K562 (cell line): Measurements from ENCODE around the gene MXRA7. TPM values are rescaled to one million over a fixed set of nuclear protein-coding genes. Genes with fewer than 3 reads are reported as not detected.

Experiments used
- ATAC-seq: fragments of 200-7000 bp; cut with Tn5 transposase; 3 replicates; pipeline ENCODE4 v1.9.1; 2020; ENCODE audit warnings: moderate library complexity
- BruUV-seq: library from RNA; stranded (reverse); fragments of 400-500 nt; replicated peaks from 2 replicates; lab custom pipeline; 2021; lab: Mats Ljungman, UMichigan
- CTCF ChIA-PET: fragments of 300-600 bp; formaldehyde crosslinking; extraction: SDS; loops from one replicate; lab custom pipeline; 2021; ENCODE audit warnings: low intra/inter-chr PET ratio; lab: Yijun Ruan, JAX
- POLR2A ChIA-PET: fragments of 300-600, 350-650 bp; sonication (Branson Sonifier 250); formaldehyde crosslinking; extraction: SDS; loops from one replicate; lab custom pipeline; 2021; ENCODE audit warnings: antibody characterized with exemption, inconsistent platforms; lab: Yijun Ruan, JAX
- DNase-seq, 4 experiments: peaks; one replicate each; pipeline versions ENCODE4 v3.0.0 to v3.0.0-alpha.2; 2011 to 2018; ENCODE audit warnings: low spot score in 3 of 4, mixed read lengths in 3 of 4; ENCODE audit errors: extremely low read depth in 1 of 4
- FAIRE-seq: peaks from 2 replicates; lab custom pipeline; 2011; peaks lifted over from hg19 to GRCh38; lab: Jason Lieb, UNC
- H2AFZ ChIP-seq: 2 replicates; pipeline ENCODE4 v1.6.0; 2011; ENCODE audit warnings: low read depth, low read length, control low read depth, inconsistent platforms
- H3K27ac ChIP-seq: fragments of 200-600 bp; 3 replicates; pipeline ENCODE4 v1.8.0; 2011; ENCODE audit warnings: low read depth, mild to moderate bottlenecking, control low read depth, inconsistent platforms, low read length, moderate library complexity, mixed read lengths; ENCODE audit errors: extremely low read depth
- H3K27me3 ChIP-seq, 2 experiments: fragments of 300-600 bp in 1 of 2; 2 replicates in 1 of 2; 3 replicates in 1 of 2; pipeline versions ENCODE4 v1.6.0 to v1.8.0; 2011; ENCODE audit warnings: inconsistent platforms in 2 of 2, low read length in 2 of 2, mild to moderate bottlenecking in 1 of 2, mixed read lengths in 1 of 2, moderate library complexity in 1 of 2; ENCODE audit not compliant: control insufficient read depth in 2 of 2, insufficient read depth in 2 of 2
- H3K36me3 ChIP-seq: fragments of 300-600 bp; 3 replicates; pipeline ENCODE4 v1.8.0; 2011; ENCODE audit warnings: mild to moderate bottlenecking, low read length, inconsistent platforms; ENCODE audit not compliant: control insufficient read depth, insufficient read depth
- H3K4me1 ChIP-seq, 2 experiments: fragments of 200-600 bp in 1 of 2; replicated peaks in 1 of 2; 2 replicates in 1 of 2; 3 replicates in 1 of 2; pipeline versions ENCODE4 v1.5.1 to v1.8.0; 2011; ENCODE audit warnings: inconsistent platforms in 2 of 2, low read length in 2 of 2, mild to moderate bottlenecking in 1 of 2, mixed read lengths in 1 of 2, moderate library complexity in 1 of 2; ENCODE audit not compliant: control insufficient read depth in 2 of 2, insufficient read depth in 2 of 2
- H3K4me2 ChIP-seq: 2 replicates; pipeline ENCODE4 v1.6.1; 2011; ENCODE audit warnings: low read length, control low read depth, inconsistent platforms, mixed read lengths; ENCODE audit not compliant: insufficient read depth
- H3K4me3 ChIP-seq: fragments of 200-600 bp; sonication (generic), shearing (Covaris generic); 2 replicates; pipeline ENCODE4 v1.5.1; 2016; ENCODE audit warnings: control low read depth, inconsistent platforms
- H3K79me2 ChIP-seq: fragments of 200-600 bp; 3 replicates; pipeline ENCODE4 v1.8.0; 2011; ENCODE audit warnings: low read length, inconsistent platforms; ENCODE audit not compliant: control insufficient read depth, insufficient read depth
- H3K9ac ChIP-seq, 2 experiments: 2 replicates each; pipeline versions ENCODE4 v1.6.0 to v1.6.1; 2011; ENCODE audit warnings: low read depth in 2 of 2, low read length in 2 of 2, control low read depth in 1 of 2, inconsistent platforms in 1 of 2, mild to moderate bottlenecking in 1 of 2, mixed read lengths in 1 of 2; ENCODE audit not compliant: insufficient read depth in 1 of 2
- H3K9me1 ChIP-seq: one replicate; pipeline ENCODE4 v1.6.0; 2011; ENCODE audit warnings: inconsistent platforms, mild to moderate bottlenecking, low read length, moderate library complexity; ENCODE audit not compliant: control insufficient read depth, insufficient read depth
- H3K9me3 ChIP-seq: replicated peaks from 2 replicates; pipeline ENCODE4 v1.5.1; 2011; ENCODE audit warnings: low read depth, low read length, inconsistent platforms; ENCODE audit not compliant: control insufficient read depth, insufficient read depth
- H4K20me1 ChIP-seq: replicated peaks from 2 replicates; pipeline ENCODE4 v1.6.1; 2011; ENCODE audit warnings: low read length, inconsistent platforms, mixed read lengths; ENCODE audit not compliant: control insufficient read depth, insufficient read depth
- DNMT1 ChIP-seq: fragments of 450-650 bp; IDR thresholded peaks from 2 replicates; pipeline ENCODE4 v1.6.1; 2016; ENCODE audit warnings: antibody characterized with exemption, mild to moderate bottlenecking
- MCM7 ChIP-seq, 2 experiments: fragments of 450-650 bp; IDR thresholded peaks; 2 replicates each; pipeline ENCODE4 v1.6.1; 2016 to 2018
- NR3C1 ChIP-seq: sonication (generic); formaldehyde crosslinking; IDR thresholded peaks from 2 replicates; pipeline ENCODE4 v1.8.1; 2022; ENCODE audit warnings: missing genetic modification reagents
- PML ChIP-seq: IDR thresholded peaks from 2 replicates; pipeline ENCODE4 v1.6.1; 2012; ENCODE audit warnings: low read length, inconsistent platforms
- POLR3A ChIP-seq: IDR thresholded peaks from 2 replicates; pipeline ENCODE4 v1.6.1; 2011; ENCODE audit warnings: borderline replicate concordance, mild to moderate bottlenecking, moderate library complexity; ENCODE audit not compliant: insufficient read length, insufficient read depth; ENCODE audit errors: extremely low read depth
- RBM39 ChIP-seq: fragments of 200-400 bp; formaldehyde crosslinking; optimal IDR thresholded peaks from 2 replicates; pipeline ENCODE3; 2018; ENCODE audit warnings: low read depth, low read length
- ZNF282 ChIP-seq: sonication (generic); formaldehyde crosslinking; IDR thresholded peaks from 2 replicates; pipeline ENCODE4 v1.8.1; 2023; ENCODE audit warnings: missing genetic modification reagents
- WGBS: fragments of 100-300 bp; shearing (Covaris generic); methylation state at CpG from one replicate; pipeline ENCODE4 v1.1.6; 2016; ENCODE audit warnings: low coverage, mixed read lengths; ENCODE audit not compliant: insufficient coverage; ENCODE audit errors: missing lambda C conversion rate; 5-methylcytosine and 5-hydroxymethylcytosine counted together
- in situ Hi-C: fragments of 300-500 bp; cut with MboI; formaldehyde crosslinking; loops from 4 replicates; pipeline ENCODE4 v1.15.0; 2018; ENCODE audit warnings: inconsistent platforms, mixed read lengths
- intact Hi-C: fragments of 100-400 bp; cut with micrococcal nuclease; formaldehyde crosslinking; loops from 2 replicates; pipeline ENCODE4 v1.14.2; 2022
- polyA plus RNA-seq, 8 experiments: library from polyadenylated mRNA; depleted of rRNA in 4 of 8; stranded (reverse) in 5 of 8; unstranded in 3 of 8; fragments of >200 nt; fragmentation: Nextera tagmentation in 2 of 8; fragmentation: Illumina TruSeq in 1 of 8; extraction: Ambion mirVana in 2 of 8; extraction: Trizol in 1 of 8; gene quantifications; 2 replicates each; pipeline versions ENCODE4 v1.2.1 to v1.2.3, GENCODE V29; 2011 to 2014; ENCODE audit warnings: inconsistent platforms in 1 of 8, missing spikeins in 1 of 8
- total RNA-seq, 7 experiments: library from RNA; depleted of rRNA in 6 of 7; stranded (reverse); fragments of >200 nt in 6 of 7; fragmentation: Illumina TruSeq in 2 of 7; extraction: Trizol in 2 of 7; gene quantifications; 2 replicates each; pipeline versions ENCODE4 v1.2.1 to v1.2.3, GENCODE V29; 2011 to 2021; ENCODE audit warnings: low replicate concordance in 1 of 7
- TF ChIP-seq, protein P1 (sequence below): fragments of 250-450 bp; sonication (Bioruptor Pico); IDR thresholded peaks from 2 replicates; pipeline ENCODE4 v1.8.0; 2021; ENCODE audit warnings: borderline replicate concordance, mild to moderate bottlenecking, moderate library complexity; ENCODE audit not compliant: poor library complexity, severe bottlenecking
- TF ChIP-seq, protein P2 (sequence below): fragments of 250-450 bp; sonication (Bioruptor Pico); IDR thresholded peaks from 2 replicates; pipeline ENCODE4 v1.5.1; 2021; ENCODE audit warnings: mild to moderate bottlenecking

The MXRA7 gene
- total and polyA plus RNA-seq, 9 of the 15 experiments (the other 6 are each of a cell fraction or from before 2014, with no cell fraction given) = 2.6 to 38.4 (median 14.3) TPM

DNA sequence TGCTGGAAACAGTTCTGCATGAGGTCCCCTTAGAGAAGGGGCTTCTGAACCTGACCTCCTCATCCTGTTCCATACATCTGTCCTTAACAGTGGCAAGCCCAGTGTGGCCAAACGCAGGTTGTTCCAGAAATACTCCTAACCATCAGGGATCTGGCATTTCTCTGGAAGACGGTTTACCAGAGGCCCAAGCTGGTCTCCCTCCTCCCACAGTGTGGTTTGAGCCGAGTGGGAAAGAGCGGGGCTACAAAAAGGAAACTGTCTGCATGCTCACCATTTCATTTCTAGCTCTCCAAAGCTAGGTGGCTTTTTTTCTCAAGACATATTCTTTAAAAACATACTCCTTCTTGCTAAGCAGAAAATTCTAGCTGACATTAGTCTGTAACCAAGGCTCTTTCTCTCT, 6.0 kb downstream of the MXRA7 start:
- BruUV-seq = no TSS peak
- DNase-seq = no peak
- H3K36me3 ChIP-seq = no peaks in the 10 kb centered on the region
- no peak for TF ChIP-seq POLR3A
- TF ChIP-seq, protein P1, sequence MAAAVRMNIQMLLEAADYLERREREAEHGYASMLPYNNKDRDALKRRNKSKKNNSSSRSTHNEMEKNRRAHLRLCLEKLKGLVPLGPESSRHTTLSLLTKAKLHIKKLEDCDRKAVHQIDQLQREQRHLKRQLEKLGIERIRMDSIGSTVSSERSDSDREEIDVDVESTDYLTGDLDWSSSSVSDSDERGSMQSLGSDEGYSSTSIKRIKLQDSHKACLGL (CRISPR knock-in tag) = no peak
- TF ChIP-seq, all 486 proteins: peak for 0
- intact Hi-C loops = no loop called here
- H2AFZ ChIP-seq = no peak overlapping the region
- no peaks in the 10 kb centered on the region for H3K9me3 ChIP-seq
- H3K27ac ChIP-seq = no peak overlapping the region
- ChIA-PET CTCF (no interaction called here), POLR2A (interaction anchor here (0.7 kb wide), 1 partner anchor 1694 kb away, joined by 3 read pairs; no protein-coding TSS in a partner anchor)
- no peaks in the 10 kb centered on the region for H3K9me1 ChIP-seq
- ATAC-seq (no peak), FAIRE-seq (no peak)
- peaks cover 5% of the 10 kb centered on the region; the same call in 1 of the 2 replicates for H4K20me1 ChIP-seq
- peaks cover 14 to 38% of the 10 kb centered on the region in 2 experiments; a peak in 4 of 5 replicates for H3K4me1 ChIP-seq
- no peaks in the 10 kb centered on the region for H3K79me2 ChIP-seq
- no peak overlapping the region for H3K4me2 ChIP-seq
- H3K4me3 ChIP-seq = no peak overlapping the region
- no peak overlapping the region for H3K9ac ChIP-seq
- in situ Hi-C loops = no loop called here
- WGBS = 57% methylated on average over 4 of the region's 4 CpGs
- H3K27me3 ChIP-seq = no peaks in the 10 kb centered on the region

DNA sequence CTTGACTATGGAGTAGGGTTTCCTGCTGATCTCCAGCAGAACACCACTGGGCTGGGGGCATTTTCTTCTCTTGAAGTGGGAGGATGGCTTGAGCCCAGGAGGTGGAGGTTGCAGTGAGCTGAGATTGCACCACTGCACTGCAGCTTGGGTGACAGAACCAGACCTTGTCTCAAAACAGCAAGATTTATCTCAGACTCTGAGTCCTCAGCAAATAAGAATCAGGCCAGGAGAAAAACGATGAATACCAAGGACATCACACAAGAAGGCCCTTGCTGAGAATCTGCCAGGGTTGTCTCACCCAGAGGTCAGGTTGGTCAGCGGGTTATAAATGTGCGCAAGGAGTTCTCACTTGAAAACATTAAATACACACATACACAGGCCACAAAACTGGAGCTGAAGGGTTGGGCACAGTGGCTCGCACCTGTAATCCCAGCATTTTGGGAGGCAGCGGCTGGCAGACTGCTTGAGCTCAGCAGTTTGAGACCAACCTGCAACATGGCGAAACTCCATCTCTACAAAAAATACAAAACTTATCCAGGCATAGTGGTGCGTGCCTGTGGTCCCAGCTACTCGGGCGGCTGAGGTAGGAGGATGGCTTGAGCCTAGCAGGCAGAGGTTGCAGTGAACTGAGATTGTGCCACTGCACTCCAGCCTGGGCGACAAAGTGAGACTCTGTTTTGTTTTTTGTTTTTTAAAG, 7.7 kb downstream of the MXRA7 start:
- H3K27ac ChIP-seq = no peak overlapping the region
- H3K4me2 ChIP-seq = no peak overlapping the region
- no peak overlapping the region for H2AFZ ChIP-seq
- FAIRE-seq (no peak), DNase-seq (no peak), ATAC-seq (no peak)
- POLR2A ChIA-PET = interaction anchor here (0.6 to 1.4 kb wide), 5 partner anchors 12 to 434 kb away, joined by 3 to 5 read pairs (median 3); partner anchors contain the start of genes JMJD6 and METTL23
- in situ Hi-C loops (no loop called here), intact Hi-C loops (no loop called here)
- H3K9me1 ChIP-seq = no peaks in the 10 kb centered on the region
- H3K27me3 ChIP-seq = no peaks in the 10 kb centered on the region
- no TSS peak for BruUV-seq
- CTCF ChIA-PET = no interaction called here
- H3K4me1 ChIP-seq = peaks cover 0 to 27% of the 10 kb centered on the region in 2 experiments; a peak in 3 of 5 replicates
- no peaks in the 10 kb centered on the region for H3K36me3 ChIP-seq
- no peak for TF ChIP-seq NR3C1 (CRISPR knock-in tag)
- no peak for TF ChIP-seq DNMT1
- no peak for TF ChIP-seq ZNF282
- TF ChIP-seq, protein P2, sequence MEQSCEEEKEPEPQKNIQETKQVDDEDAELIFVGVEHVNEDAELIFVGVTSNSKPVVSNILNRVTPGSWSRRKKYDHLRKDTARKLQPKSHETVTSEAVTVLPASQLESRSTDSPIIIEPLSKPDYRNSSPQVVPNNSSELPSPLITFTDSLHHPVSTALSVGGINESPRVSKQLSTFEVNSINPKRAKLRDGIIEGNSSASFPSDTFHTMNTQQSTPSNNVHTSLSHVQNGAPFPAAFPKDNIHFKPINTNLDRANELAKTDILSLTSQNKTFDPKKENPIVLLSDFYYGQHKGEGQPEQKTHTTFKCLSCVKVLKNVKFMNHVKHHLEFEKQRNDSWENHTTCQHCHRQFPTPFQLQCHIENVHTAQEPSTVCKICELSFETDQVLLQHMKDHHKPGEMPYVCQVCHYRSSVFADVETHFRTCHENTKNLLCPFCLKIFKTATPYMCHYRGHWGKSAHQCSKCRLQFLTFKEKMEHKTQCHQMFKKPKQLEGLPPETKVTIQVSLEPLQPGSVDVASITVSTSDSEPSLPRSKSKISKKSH (CRISPR knock-in tag) = no peak
- no peak for TF ChIP-seq RBM39
- no peak for TF ChIP-seq PML
- no peak for TF ChIP-seq MCM7 (IDR thresholded peaks at IDR 0.05)
- no peak overlapping the region for H3K9ac ChIP-seq
- H3K4me3 ChIP-seq = no peak overlapping the region
- peaks cover 5% of the 10 kb centered on the region; the same call in 1 of the 2 replicates for H4K20me1 ChIP-seq
- no peaks in the 10 kb centered on the region for H3K79me2 ChIP-seq
- no peaks in the 10 kb centered on the region for H3K9me3 ChIP-seq
- 72% methylated on average over 10 of the region's 10 CpGs for WGBS
